COR-L47 (cell line): ENCODE data around the gene PRXL2A.

Experiments
- DNase-seq: peaks from one replicate; lab custom pipeline; 2025; lab: John Stamatoyannopoulos, UW

PRXL2A gene

GRCh38 chr10:80444646-80445319, 36.4 kb downstream of the PRXL2A start:
- no peak for DNase-seq

DNA sequence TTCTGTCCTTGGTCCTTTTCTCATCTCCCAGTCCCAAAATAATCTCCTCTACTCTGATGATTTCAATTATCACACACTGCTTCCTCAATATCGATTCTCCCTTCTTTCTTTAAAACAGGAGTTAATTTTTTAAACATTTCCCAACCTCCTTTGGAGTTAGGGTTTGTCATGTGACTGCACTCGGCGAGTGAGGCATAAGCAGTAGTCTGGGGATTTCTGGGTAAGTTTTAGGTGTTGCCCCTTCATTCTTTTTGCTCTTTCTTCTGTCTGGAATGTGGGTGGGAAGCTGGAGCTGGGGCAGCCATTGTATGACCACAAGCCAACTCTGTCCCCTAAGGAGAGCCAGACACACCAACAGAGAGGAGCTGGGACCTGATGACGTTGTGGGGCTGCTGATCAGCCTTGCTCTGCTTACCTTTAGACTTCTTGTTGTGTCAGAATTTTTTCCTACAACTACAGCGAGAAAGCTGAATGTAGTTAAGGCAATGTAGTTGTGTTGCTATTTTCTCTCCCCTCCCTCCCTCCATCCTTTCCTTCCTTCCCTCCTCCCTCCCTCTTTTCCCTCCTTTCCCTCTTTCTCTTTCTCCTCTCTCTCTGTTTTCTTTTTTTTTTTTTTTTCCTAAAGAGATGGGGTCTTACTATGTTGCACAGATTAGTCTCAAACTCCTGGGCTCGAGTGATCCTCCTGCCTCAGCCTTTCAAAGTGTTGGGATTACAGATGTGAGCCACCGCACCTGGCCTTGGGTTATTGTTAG, 39.3 kb downstream of the PRXL2A start:
- no peak for DNase-seq

DNA sequence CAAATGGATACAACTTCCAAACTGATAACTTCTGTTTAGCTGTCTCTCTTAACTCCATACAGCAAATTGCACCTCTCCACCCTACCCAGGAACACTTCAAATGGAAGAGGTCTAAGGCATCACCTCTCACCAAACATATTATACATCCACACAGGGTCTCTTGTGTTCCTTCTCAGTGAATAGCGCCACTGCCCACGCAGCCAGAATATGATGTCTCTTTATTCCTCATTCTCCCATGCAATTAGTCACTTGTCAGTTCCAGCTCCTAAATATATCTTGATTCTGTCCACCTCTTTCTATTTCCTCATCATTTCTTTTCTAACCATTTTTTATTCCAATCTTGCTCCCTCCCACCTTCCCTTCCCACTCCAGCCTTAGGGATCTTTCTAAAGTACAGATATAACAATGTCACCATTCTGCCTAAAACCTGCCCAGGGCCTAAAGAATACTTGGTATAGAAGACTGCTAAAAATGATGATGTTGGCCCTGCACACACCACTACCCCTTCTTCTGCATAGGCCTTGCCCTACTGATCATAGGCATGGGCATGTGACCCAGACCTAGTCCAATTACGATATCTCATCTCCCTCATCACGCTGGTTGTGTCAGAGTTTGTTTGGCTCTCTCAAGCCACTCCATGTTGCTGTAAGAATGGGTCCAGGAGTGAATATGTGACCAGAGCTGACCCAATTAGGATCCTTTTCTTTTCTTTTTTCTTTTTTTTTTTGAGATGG, 40.0 kb downstream of the PRXL2A start:
- no peak for DNase-seq

GRCh38 chr10:80449520-80449919, 41.2 kb downstream of the PRXL2A start:
- no peak for DNase-seq

GRCh38 chr10:80451132-80451531, 42.8 kb downstream of the PRXL2A start:
- DNase-seq = no peak

- DNase-seq = no peak
Observed at GRCh38 chr10:80452069-80452468, 43.7 kb downstream of the PRXL2A start.

- DNase-seq = no peak
Observed at GRCh38 chr10:80452640-80453039, 44.3 kb downstream of the PRXL2A start.

- no peak for DNase-seq
Observed at GRCh38 chr10:80453056-80453841, 44.9 kb downstream of the PRXL2A start.

GRCh38 chr10:80453842-80454512, 45.6 kb downstream of the PRXL2A start, which contains the start of gene TSPAN14:
TSPAN14 (plus strand) TSS chr10:80454310; CDS start chr10:80489234, 34,924 bp downstream.
- no peak for DNase-seq

DNA sequence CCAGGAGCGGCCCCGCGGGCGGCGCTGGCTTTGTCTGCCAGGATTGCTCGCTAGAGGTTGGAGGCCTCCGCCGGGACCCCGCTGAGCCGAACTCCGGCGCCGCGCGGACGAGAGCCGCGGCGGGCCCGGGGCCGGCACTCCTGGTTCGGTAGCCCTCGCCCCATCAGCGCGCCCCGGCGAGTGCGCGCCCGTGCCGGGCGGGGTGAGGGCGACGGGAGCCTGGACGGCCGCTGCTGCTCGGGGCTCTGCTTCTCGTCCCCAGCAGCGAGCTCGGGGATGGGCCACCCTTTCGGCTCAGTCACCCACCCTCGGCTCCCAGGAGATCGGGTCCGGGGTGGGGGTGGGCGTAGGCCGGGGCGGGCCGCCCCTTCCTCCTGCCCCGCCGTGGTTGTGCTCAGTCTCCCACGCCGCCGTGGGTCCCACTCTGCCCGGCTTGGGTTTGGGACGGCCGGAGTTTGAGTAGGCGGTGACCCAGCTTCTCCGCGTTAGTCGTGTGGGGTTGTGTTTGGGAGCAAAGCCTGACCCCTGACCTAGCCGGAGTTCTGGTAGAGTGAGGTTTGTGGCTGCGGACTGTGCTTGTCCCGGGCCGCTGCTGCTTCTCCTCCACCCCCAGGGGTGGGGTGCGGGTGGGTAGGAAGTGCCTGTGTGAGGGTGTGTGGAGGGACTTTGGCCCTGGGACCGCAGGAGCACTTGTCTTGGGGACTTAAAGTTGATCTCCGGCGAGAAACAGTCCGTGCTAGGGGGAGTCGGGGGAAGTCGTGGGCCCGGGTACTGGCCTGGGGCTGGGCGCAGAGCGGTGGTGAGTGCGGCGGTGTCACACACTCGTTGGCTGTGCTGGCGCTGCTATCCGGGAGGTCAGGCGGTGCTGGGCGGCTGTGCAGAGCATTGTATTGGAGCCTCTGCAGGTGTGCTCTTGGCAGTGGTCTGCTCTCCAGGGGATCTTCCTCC, 46.4 kb downstream of the PRXL2A start:
- no peak for DNase-seq

DNA sequence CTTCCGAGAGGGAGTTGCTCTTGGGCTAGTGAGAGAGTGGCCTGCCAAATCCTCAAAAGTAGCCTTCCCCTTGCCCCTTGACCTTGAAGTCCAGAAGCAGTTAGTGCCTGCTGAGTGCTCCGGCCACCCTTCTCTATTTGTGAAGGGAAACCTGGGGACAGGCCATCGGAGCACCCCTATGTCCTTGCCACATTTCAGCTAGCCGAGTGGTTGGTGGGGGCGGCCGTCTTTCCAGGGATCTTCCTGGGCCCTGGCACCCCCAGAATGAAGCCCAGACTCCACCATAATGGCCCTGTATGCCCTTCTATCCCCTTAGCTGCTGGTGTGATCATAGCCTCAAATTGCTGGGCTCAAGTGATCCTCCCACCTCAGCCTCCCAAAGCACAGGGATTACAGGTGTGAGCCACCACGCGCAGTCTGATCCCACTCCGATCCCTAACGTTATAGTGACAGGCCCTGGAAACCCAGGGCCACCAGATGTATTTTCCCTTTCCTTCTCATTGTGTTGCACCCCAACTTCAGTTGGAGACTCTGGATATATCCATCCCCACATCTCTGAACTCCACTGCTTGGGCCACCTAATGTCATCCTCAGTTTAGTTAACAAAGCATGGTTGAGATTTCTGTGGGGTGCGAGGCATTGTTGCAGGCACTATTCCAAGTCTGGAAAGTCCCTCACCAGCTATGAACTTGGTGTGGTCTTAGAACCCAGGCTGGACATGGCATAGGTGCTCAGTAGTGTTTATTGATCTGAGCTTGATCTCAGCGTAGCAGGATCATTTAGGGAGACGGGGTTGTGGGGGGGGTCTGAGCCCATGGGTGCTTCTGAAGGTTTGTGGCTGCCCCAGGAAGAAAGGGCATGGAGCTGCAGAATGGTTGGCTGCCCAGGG, 47.4 kb downstream of the PRXL2A start:
- DNase-seq = no peak

DNA sequence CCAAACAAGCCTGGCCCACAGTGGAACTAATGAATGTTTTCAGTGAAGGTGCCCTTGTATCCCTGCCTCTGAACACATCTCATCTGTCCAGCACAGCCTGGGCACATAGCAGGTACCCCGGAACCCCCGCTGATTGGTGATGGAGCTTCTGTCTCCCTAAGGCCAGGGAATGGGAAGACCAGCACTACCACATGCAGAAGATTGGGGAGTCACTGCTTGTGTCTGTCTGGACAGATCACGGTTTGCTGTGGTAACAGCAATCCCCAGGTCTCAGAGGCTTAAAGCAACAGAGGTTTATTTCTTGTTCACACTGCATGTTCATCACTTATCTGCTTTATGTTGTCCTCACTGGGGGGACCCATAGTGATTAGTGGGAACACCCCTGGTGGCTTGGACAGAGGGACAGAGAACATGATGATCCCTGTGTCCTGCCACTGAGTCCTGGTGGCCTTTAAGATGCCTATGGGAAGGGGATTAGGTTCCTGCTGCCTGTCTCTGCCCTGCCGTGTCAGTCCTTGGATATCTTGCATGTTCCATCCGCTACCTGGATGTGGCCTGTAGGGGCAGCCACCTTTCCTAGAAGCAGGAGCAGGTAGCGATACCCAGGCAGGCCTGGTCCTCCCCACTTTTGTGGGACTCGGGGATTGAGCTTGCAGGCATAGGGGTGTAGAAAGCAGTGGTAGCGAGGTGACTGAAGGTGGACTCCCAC, 49.4 kb downstream of the PRXL2A start:
- no peak for DNase-seq

DNA sequence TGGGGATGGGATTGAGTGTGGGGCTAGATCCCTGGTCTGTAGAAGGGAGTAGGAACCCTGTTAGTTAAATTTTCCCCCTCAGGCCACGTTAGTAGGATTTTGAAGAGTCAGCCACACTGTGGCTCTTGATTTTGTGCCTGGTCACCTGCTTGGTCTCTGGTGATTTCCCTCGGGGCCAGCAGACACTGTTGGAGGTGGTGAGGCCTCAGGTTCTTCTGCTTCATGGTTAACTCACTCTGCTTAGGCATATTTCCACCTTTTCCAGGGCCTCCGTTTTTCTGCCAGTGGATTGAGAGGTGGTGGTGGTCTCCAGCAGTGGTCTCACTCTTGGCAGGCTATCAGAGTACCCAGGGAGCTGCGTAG, 49.9 kb downstream of the PRXL2A start:
- DNase-seq = no peak

DNA sequence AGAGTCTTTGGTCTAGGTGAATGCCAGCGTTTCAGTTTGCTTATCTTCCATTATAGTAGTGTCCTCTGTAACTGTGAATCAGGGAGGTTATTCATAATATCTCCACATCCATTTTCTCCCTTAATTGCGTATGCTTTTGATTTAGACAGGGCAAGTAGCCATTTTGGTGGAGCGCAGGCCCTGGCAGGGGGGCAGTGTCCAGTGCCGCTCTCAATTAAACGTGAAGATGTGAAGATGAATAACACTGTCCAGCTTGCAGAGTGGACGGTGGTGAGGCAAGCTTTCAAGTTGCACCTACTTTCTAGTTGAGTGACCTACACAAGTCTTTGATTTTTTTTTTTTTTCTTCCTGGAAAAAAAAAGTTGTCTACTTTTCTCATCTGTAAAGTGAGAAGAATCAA, 50.3 kb downstream of the PRXL2A start:
- no peak for DNase-seq

DNA sequence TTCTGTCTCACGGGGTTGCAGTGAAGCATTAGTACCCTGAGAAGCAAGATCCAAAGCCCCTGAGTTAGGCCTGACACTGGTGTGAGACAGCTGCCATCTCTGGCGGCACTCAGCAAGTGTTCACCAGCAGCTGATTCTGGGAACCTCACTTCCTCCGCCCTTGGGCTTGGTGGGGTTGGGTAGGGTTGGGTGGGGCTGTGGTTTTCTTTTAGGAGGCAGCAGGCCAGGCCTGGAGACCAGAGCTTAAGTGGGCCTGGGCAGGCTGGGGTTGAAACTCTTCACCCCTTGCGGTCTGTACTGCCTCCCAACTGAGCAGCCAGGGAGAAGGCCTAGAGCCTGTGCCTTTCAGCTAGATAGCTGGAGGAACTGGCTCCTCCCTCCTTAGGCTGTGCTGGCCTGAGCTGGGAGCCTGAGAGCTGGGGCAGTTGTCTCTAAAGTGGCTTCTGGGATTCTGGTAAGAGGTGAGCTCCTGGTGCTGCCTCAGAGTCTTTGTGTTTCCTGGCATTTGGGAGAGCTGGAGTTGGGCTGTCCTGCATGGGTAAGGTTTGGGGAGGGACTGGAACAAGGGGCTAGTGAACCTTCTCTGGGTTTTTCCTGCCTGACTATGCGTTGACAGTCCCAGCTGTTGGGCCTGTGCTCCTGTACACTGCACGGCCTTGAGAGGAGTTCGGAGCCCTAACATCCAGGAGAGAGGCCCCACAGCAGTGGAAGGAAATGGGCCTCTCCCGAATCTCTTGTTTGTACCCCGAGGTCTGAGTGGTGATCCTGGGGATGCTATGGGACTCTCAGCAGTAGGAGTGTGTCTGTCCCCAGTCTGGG, 50.9 kb downstream of the PRXL2A start:
- DNase-seq = no peak

DNA sequence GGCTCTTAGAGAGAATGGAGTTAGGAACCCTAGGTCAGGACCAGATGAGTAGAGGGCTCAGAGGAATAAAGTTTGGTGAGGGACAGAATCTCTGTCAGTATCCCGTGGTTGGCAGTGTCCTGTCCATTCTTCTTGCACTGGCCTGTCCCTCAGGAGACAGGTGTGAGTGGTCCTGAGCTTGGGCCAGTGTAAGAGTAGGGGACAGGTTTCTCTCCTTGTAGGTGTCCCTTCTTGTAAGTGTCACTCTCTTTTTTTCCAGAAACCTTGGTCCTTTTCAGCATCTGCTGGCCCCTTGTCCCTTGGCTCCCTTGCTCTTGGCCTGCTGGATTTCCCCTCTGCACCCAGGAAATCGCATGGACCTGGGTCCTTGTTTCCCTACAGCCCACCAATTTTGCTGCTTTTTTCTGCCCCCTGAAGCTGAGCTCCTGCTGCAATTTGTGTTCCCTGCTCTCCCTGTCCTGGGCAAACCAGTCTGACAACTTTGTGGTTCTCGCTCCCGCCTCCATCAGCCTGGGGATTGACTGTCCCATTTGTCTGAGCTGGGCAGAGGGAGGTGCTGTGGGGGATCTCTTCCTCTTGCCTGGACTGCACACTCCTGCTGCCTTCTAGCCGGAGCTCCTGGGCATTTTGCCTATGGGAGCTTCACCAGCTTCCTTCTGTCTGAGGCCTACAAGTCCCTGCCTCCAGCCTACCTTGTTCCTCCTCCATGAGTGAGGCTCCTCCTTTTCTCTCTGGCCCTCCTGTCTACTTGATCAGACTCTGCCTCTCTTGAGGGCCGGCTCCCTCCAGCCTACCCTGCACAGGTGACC, 52.3 kb downstream of the PRXL2A start:
- DNase-seq = no peak
